ENCODE results near the gene ANTXR1.

GRCh38 chr2:69209482-69209881, 196.5 kb downstream of the ANTXR1 start:
- TF ChIP-seq, protein P1, sequence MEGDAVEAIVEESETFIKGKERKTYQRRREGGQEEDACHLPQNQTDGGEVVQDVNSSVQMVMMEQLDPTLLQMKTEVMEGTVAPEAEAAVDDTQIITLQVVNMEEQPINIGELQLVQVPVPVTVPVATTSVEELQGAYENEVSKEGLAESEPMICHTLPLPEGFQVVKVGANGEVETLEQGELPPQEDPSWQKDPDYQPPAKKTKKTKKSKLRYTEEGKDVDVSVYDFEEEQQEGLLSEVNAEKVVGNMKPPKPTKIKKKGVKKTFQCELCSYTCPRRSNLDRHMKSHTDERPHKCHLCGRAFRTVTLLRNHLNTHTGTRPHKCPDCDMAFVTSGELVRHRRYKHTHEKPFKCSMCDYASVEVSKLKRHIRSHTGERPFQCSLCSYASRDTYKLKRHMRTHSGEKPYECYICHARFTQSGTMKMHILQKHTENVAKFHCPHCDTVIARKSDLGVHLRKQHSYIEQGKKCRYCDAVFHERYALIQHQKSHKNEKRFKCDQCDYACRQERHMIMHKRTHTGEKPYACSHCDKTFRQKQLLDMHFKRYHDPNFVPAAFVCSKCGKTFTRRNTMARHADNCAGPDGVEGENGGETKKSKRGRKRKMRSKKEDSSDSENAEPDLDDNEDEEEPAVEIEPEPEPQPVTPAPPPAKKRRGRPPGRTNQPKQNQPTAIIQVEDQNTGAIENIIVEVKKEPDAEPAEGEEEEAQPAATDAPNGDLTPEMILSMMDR (IDR thresholded peaks at IDR 0.05 in 8 of 11, conservative IDR thresholded peaks at IDR 0.05 in 3 of 11), result no peak
- no peak for TF ChIP-seq POLR2AphosphoS5 (IDR thresholded peaks at IDR 0.05)

Data from spleen (tissue), 7 donors.